ENCODE data around the gene BARHL1.

BARHL1 gene

GRCh38 chr9:132547052-132547431 is 35.4 kb upstream of the BARHL1 start:
- H3K27ac ChIP-seq, result no peak overlapping the region
- no peak for TF ChIP-seq CTCF (conservative IDR thresholded peaks at IDR 0.05; ENCODE audit: low read depth)
- ChIA-PET CTCF (interaction anchor here (0.5 to 1.3 kb wide), 3 partner anchors 35 to 67 kb away, joined by 4 to 6 read pairs (median 5); no protein-coding TSS in a partner anchor), POLR2A (ENCODE audit: low non-redundant PET) (no interaction called here)
- no peak for DNase-seq (ENCODE audit: low spot score)

- CTCF ChIA-PET, result interaction anchor here (0.5 to 1.3 kb wide), 2 partner anchors 35 to 40 kb away, joined by 5 to 6 read pairs; no protein-coding TSS in a partner anchor
- no peak for TF ChIP-seq CTCF (conservative IDR thresholded peaks at IDR 0.05; ENCODE audit: low read depth)
- POLR2A ChIA-PET (ENCODE audit: low non-redundant PET), result no interaction called here
- H3K27ac ChIP-seq, result no peak overlapping the region
- no peak for DNase-seq (ENCODE audit: low spot score)
Observed at GRCh38 chr9:132547436-132547835, 35.0 kb upstream of the BARHL1 start.

GRCh38 chr9:132547976-132548730 is 34.3 kb upstream of the BARHL1 start:
- no peak for TF ChIP-seq CTCF (conservative IDR thresholded peaks at IDR 0.05; ENCODE audit: low read depth)

GRCh38 chr9:132548751-132549640 is 33.4 kb upstream of the BARHL1 start:
- TF ChIP-seq CTCF (conservative IDR thresholded peaks at IDR 0.05; ENCODE audit: low read depth), result no peak
- ChIA-PET CTCF (no interaction called here), POLR2A (ENCODE audit: low non-redundant PET) (no interaction called here)
- no peak for DNase-seq (ENCODE audit: low spot score)
- H3K27ac ChIP-seq, result no peak overlapping the region

More at GRCh38 chr9:132547976-132548730, 34.3 kb upstream of the BARHL1 start:
- CTCF ChIA-PET, result no interaction called here
- POLR2A ChIA-PET (ENCODE audit: low non-redundant PET), result no interaction called here
- no peak for DNase-seq (ENCODE audit: low spot score)
- H3K27ac ChIP-seq, result no peak overlapping the region

GRCh38 chr9:132551556-132551955 is 30.9 kb upstream of the BARHL1 start:
- CTCF ChIA-PET, result interaction anchor here (1.1 kb wide), 1 partner anchor 23 kb away, joined by 3 read pairs; no protein-coding TSS in a partner anchor
- no peak for TF ChIP-seq CTCF (conservative IDR thresholded peaks at IDR 0.05; ENCODE audit: low read depth)
- H3K27ac ChIP-seq, result no peak overlapping the region
- POLR2A ChIA-PET (ENCODE audit: low non-redundant PET), result no interaction called here
- no peak for DNase-seq (ENCODE audit: low spot score)

- H3K27ac ChIP-seq, result no peak overlapping the region
- CTCF ChIA-PET, result no interaction called here
- no peak for DNase-seq (ENCODE audit: low spot score)
- POLR2A ChIA-PET (ENCODE audit: low non-redundant PET), result interaction anchor here (0.6 kb wide), 1 partner anchor 155 kb away, joined by 3 read pairs; no protein-coding TSS in a partner anchor
- no peak for TF ChIP-seq CTCF (conservative IDR thresholded peaks at IDR 0.05; ENCODE audit: low read depth)
Observed at GRCh38 chr9:132552041-132552440, 30.4 kb upstream of the BARHL1 start.
